Fibroblast of peridontal ligament (primary cell): ENCODE results near the gene CAMSAP1.
"Not testable (repeated sequence)": the region's sequence is repeated elsewhere in the genome, so short reads cannot be mapped to it uniquely, and the experiment has no call there.

ENCODE experiments used
- DNase-seq: peaks from one replicate; pipeline ENCODE4 v3.0.0-alpha.2; 2010; ENCODE audit errors: extremely low read depth

The CAMSAP1 gene

GRCh38 chr9:135901031-135901758 lies 6.2 kb downstream of the CAMSAP1 start:
- DNase-seq: no peak

- peak; percentile 96 for DNase-seq
Measured at GRCh38 chr9:135898634-135899407, 8.5 kb downstream of the CAMSAP1 start.

GRCh38 chr9:135896626-135897025 lies 10.7 kb downstream of the CAMSAP1 start:
- DNase-seq: no peak

GRCh38 chr9:135896205-135896604 lies 11.1 kb downstream of the CAMSAP1 start:
- no peak for DNase-seq

- DNase-seq: no peak
Measured at GRCh38 chr9:135895202-135895848, 12.0 kb downstream of the CAMSAP1 start.

GRCh38 chr9:135893104-135893503 lies 14.2 kb downstream of the CAMSAP1 start:
- no peak for DNase-seq

- DNase-seq: not testable (repeated sequence)
Measured at GRCh38 chr9:135892327-135892726, 15.0 kb downstream of the CAMSAP1 start.

GRCh38 chr9:135891027-135891631 lies 16.2 kb downstream of the CAMSAP1 start:
- no peak for DNase-seq

- no peak for DNase-seq
Measured at GRCh38 chr9:135890190-135891026, 16.9 kb downstream of the CAMSAP1 start.

GRCh38 chr9:135889564-135890189 lies 17.7 kb downstream of the CAMSAP1 start:
- DNase-seq: no peak

- DNase-seq: no peak
Measured at GRCh38 chr9:135888766-135889394, 18.5 kb downstream of the CAMSAP1 start.

GRCh38 chr9:135888126-135888765 lies 19.1 kb downstream of the CAMSAP1 start:
- DNase-seq: no peak

GRCh38 chr9:135887585-135888050 lies 19.7 kb downstream of the CAMSAP1 start:
- DNase-seq: no peak

- no peak for DNase-seq
Measured at GRCh38 chr9:135887021-135887507, 20.3 kb downstream of the CAMSAP1 start.

GRCh38 chr9:135886147-135886981 lies 21.0 kb downstream of the CAMSAP1 start:
- no peak for DNase-seq

- peak; percentile 39 for DNase-seq
Measured at GRCh38 chr9:135885100-135885853, 22.1 kb downstream of the CAMSAP1 start.

GRCh38 chr9:135884328-135885035 lies 22.9 kb downstream of the CAMSAP1 start:
- DNase-seq: peak; percentile 62
